Stimulated activated naive CD4-positive, alpha-beta T cell treated with Interleukin-2 at 50 U/mL for 16 hours (primary cell): ENCODE results near the gene GABRR1.
"Not testable (repeated sequence)": the region's sequence is repeated elsewhere in the genome, so short reads cannot be mapped to it uniquely, and the experiment has no call there.

Source experiments
- DNase-seq: peaks from one replicate; lab custom pipeline; 2025; lab: John Stamatoyannopoulos, UW

GABRR1 gene

GRCh38 chr6:89217299-89217910 lies at the start of gene GABRR1:
Gene GABRR1, minus strand, starts transcription at chr6:89217358. Its CDS starts 36 bp downstream, at chr6:89217322.
- no peak for DNase-seq

GRCh38 chr6:89264296-89264695 lies 47.1 kb upstream of the GABRR1 start:
- no peak for DNase-seq

- DNase-seq = no peak
Observed at GRCh38 chr6:89260832-89261231, 43.7 kb upstream of the GABRR1 start.

GRCh38 chr6:89260310-89260709 lies 43.2 kb upstream of the GABRR1 start:
- no peak for DNase-seq

GRCh38 chr6:89258912-89259311 lies 41.8 kb upstream of the GABRR1 start:
- no peak for DNase-seq

- no peak for DNase-seq
Observed at GRCh38 chr6:89257781-89258180, 40.6 kb upstream of the GABRR1 start.

- DNase-seq = no peak
Observed at GRCh38 chr6:89257346-89257745, 40.2 kb upstream of the GABRR1 start.

- DNase-seq = no peak
Observed at GRCh38 chr6:89255417-89255816, 38.3 kb upstream of the GABRR1 start.

- DNase-seq = no peak
Observed at GRCh38 chr6:89254569-89254968, 37.4 kb upstream of the GABRR1 start.

- DNase-seq = no peak
Observed at GRCh38 chr6:89252907-89253306, 35.7 kb upstream of the GABRR1 start.

- DNase-seq = no peak
Observed at GRCh38 chr6:89251976-89252375, 34.8 kb upstream of the GABRR1 start.

- DNase-seq = no peak
Observed at GRCh38 chr6:89251170-89251569, 34.0 kb upstream of the GABRR1 start.

GRCh38 chr6:89250239-89250638 lies 33.1 kb upstream of the GABRR1 start:
- DNase-seq = no peak

- no peak for DNase-seq
Observed at GRCh38 chr6:89244241-89244985, 27.3 kb upstream of the GABRR1 start.

- no peak for DNase-seq
Observed at GRCh38 chr6:89243331-89243629, 26.1 kb upstream of the GABRR1 start.

GRCh38 chr6:89242574-89243330 lies 25.6 kb upstream of the GABRR1 start:
- no peak for DNase-seq

GRCh38 chr6:89239338-89239737 lies 22.2 kb upstream of the GABRR1 start:
- DNase-seq = no peak

GRCh38 chr6:89237158-89237557 lies 20.0 kb upstream of the GABRR1 start:
- DNase-seq = no peak

- not testable (repeated sequence) for DNase-seq
Observed at GRCh38 chr6:89233605-89234004, 16.4 kb upstream of the GABRR1 start.

- DNase-seq = no peak
Observed at GRCh38 chr6:89222712-89223039, 5.5 kb upstream of the GABRR1 start.

GRCh38 chr6:89221971-89222711 lies 5.0 kb upstream of the GABRR1 start:
- DNase-seq = no peak

- no peak for DNase-seq
Observed at GRCh38 chr6:89221129-89221528, 4.0 kb upstream of the GABRR1 start.

- DNase-seq = no peak
Observed at GRCh38 chr6:89216411-89216810, 747 bp downstream of the GABRR1 start.
